Endometrial microvascular endothelial cells (primary cell): ENCODE data around the gene RABL3. TPM values are rescaled to one million over a fixed set of nuclear protein-coding genes. Genes with fewer than 3 reads are reported as not detected.
"Not testable (repeated sequence)": the region's sequence is repeated elsewhere in the genome, so short reads cannot be mapped to it uniquely, and the experiment has no call there.

Experiments used
- in situ Hi-C: cut with HindIII; loops from 2 replicates; pipeline ENCODE4 v1.10.0; 2017; ENCODE audit warnings: low sequenced_read_pairs, low pct_unique_long_range_greater_than_20kb; ENCODE audit errors: inconsistent ontology term
- total RNA-seq: library from RNA; depleted of rRNA; stranded (reverse); fragments of >200 nt; gene quantifications from one replicate; pipeline ENCODE4 v1.2.3, GENCODE V29; 2015; ENCODE audit errors: inconsistent ontology term

Gene RABL3
- total RNA-seq, 1 donor from 2014 or later: 16.8 TPM

GRCh38 chr3:120693439-120694171, 48.7 kb downstream of the RABL3 start:
- in situ Hi-C loops: no loop called here

GRCh38 chr3:120689395-120689794, 52.9 kb downstream of the RABL3 start:
- in situ Hi-C loops: no loop called here

DNA sequence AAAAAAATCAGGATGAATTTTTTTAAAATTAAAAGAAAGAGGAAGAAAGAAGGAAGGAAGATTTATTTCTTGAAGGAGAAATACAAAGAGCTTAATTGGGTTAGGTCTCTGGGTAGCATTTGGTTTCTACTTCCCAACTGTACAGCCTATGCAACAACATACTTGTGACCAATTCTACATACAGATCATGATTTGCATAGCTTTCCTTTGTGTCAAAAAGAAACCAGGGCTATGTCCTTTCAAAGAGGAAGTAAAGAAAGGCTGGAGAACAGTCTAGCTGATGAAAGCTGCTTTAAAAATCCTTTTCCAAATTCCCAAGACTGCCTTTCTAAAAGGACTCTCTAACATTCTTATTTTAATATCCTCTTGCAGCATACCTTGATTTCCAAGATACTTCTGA, 54.2 kb downstream of the RABL3 start:
- in situ Hi-C loops: no loop called here

GRCh38 chr3:120685411-120685810, 56.9 kb downstream of the RABL3 start:
- in situ Hi-C loops: no loop called here

DNA sequence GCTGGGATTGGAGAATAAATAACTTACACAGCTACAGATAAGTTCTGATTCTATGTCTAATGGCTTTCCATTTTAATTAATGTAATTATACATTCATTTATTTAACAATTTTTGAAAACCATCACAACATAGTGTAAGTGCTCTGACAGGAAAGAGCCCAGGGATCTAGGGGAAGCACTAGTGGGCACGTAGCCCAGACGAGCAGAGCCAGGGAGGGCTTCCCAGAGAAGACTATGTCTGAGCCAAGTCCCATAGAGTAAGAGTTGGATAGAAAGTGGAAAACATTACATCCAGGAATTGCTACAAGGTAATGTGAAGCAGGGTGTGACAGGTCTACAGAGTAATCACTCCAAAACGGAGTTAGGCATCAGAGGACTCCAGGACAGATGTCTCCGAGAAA, 57.4 kb downstream of the RABL3 start:
- in situ Hi-C loops: no loop called here

DNA sequence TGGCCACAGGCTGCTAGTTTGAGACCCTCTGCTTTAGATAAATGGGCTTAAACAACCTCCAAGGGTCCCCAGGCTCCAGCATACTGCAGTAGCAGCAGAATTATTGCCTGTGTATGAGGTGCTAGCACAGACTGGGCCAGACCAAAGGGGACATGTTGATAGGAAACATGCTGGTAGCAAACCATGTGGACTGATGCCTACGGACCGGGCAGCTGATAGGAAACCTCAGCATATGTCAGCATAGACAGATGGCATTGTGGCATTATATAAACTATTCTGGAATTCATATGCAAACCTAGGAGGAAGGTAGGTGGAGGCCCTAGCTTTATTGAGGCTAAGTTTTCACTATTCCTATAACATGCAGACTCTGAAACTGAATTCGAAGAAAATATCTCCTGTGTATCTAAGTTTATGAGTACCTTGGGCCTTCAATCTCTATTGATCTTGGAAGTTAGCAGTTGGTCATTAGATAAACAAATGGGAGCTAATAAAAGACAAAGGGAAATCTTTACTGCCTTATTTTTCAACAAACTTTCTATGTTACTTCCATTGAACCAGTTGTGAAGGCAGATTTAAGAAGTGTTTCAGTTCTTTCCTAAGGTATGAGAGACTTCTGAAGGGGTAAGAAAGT, 58.5 kb downstream of the RABL3 start:
- in situ Hi-C loops: no loop called here

DNA sequence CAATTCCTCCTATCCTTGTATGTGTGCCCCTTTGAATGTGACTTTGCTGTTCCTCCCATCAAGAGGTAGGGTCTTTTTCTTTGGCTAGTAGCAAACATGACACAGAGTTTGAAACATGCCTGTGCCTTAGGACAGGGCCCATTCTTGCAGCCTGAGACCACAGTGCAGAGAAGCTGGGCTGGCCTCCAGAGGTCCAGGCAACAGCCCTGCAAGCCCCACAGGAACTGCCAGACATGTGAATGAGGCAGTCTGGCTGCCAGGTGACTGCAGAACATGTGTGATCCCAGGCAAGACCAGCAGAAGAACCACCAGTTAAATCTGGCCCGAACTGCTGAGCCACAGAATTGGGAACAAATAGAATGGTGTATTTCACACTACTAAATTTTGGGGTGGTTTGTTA, 59.1 kb downstream of the RABL3 start:
- in situ Hi-C loops: no loop called here

DNA sequence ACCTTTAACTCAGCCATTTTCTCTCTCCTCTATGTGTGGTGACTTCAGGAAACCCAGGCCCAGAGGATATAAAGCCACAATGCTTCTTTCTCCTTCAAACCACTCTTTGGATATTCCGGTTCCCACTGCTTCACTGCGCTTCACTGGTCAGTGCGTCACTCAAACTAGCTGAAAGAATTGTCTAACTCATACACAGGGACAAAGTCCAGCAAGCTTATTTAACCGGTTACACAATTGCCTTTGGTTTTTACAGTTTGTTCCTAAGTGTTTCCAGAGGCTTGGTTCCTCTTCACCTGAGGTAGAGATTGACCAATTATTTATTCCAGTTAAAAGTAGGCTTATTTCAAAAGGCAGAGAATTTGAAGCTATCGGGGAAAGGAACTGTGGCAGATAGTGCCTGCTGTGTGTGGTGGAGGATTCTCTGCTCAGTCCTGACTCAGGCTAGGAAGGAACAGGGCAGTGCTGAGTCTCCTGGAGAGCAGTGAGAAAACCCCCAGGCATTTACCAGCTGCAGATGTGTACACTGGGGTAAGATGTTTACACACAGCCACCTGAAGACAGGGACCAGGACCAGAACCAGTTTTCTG, 60.1 kb downstream of the RABL3 start, which contains the start of gene HGD:
Gene HGD, minus strand, starts transcription at position 145 of the 587 bp plus-strand sequence. Its CDS starts 128 bp downstream, at position 17.
- in situ Hi-C loops: no loop called here

GRCh38 chr3:120681506-120682038, 60.7 kb downstream of the RABL3 start:
- in situ Hi-C loops: no loop called here

GRCh38 chr3:120681018-120681417, 61.3 kb downstream of the RABL3 start:
- in situ Hi-C loops: no loop called here

DNA sequence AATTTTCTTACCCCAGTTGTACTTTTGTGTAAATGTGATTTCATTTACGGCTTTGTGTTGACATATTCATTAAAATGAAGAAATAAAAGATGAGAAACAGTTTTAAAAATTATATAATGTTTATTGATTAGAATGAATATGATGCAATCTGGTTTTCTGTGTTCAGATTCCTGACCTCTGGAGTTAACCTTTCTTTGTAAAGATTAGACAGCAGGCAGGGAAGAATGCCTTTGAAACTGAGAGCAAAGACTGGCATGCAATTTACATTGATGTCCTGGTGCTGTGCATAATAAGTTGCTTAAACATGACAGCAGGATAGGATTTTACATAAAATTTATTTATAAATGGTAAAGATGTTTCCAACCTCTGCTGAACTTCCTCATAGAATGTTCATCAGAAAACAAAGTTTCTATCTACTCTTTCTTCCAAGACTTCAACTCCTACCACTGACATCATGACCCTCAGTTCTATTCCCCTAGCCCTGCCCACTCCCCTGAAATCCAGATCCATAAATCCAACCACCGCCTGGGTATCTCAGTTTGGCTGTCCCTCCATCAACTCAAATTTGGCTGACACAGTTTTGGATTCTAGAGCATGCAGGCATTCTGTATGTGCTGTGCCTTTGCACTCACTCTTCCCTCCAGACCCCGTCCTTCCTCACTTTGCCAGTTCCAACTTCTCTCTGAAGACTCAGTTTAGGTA, 62.0 kb downstream of the RABL3 start:
- in situ Hi-C loops: no loop called here

- in situ Hi-C loops: no loop called here
These were observed 63.3 kb downstream of the RABL3 start for GRCh38 chr3:120678984-120679383.

DNA sequence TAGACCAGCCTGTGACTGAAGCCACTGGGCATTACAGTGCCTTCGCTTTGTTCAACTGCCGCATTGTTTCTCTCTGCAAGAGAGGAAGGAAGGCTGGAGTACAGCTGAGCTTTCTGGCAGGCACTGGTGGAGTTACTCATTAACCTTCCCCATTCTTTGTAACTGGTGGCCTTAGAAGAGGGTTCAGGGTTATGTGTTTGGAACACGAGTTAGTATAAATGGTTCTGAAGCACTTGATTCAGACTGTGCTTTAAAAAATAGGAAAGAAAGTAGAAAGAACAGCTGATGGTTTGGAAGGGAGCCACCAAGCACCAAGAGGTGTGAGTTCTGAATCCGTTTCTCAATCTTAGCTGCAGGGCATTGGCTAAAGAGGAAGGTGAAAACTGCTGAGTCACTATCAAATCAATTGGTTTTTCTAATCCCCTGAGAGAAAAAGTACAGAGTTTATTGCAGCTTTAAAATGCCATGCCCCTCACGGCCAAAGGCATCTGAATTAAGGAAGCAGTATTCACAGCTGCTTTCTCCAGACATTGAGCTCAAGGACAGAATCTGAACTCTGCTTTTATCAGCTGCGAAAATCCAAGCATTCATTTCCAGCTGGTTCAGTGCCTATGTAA, 63.9 kb downstream of the RABL3 start:
- in situ Hi-C loops: no loop called here

DNA sequence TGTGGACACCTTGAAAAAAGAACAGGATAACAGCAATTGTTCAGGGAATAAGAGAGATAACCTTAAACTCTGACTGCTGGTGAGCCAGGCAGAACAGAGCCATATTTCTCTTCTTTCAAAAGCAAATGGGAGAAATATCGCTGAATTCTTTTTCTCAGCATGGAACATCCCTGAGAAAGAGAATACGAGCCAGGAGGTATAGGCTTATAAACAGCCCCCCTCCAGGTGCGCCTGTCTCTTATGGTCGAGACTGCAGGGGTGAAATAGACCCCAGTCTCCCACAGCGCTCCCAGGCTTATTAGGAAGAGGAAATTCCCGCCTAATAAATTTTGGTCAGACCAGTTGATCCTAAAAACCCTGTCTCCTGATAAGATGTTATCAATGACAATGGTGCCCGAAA, 65.1 kb downstream of the RABL3 start:
- in situ Hi-C loops: not testable (repeated sequence)

GRCh38 chr3:120673116-120673515, 69.2 kb downstream of the RABL3 start:
- in situ Hi-C loops: no loop called here

GRCh38 chr3:120670576-120670975, 71.7 kb downstream of the RABL3 start:
- in situ Hi-C loops: no loop called here

DNA sequence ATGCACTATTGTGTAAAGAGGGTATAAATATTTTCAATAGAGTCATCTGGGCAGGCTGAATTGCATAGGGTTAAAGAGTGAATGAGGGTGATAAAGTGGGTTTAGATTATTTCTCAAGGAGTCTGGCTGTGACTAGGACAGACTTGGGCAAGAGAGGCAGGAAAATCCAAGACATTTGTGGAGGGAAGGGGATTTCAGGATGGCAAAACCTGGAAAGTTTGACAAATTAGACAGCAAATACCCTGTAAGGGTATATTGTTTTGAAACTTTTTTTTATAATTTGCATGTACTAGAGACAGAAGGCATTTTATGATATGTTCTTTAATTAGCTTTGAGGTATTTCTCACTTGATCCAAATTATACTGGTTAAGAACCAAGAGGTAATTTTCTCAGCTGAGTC, 77.4 kb downstream of the RABL3 start:
- in situ Hi-C loops: no loop called here

DNA sequence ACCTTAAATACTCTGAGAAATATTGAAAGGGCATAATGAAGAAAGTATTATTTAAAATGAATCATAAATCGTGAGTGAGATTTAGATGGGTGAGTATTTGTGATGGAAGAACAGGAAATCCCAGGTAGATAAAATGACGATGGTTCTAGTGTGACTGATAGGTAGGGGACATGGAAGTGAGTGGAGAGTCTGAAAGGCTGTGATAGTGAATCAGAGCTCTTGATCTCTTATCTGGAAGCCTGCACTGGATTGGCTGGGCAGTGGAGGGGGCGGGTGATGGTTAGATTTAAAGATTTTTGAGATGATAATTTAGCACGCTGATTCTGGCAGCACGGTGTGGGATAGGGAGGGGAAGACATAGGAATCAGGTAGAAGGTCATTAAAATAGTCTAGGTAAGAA, 80.4 kb downstream of the RABL3 start:
- in situ Hi-C loops: no loop called here
